SKM-1 (cell line): Measurements from ENCODE around the gene RBP5.

ENCODE experiments used
- DNase-seq: peaks from one replicate; lab custom pipeline; 2025; ENCODE audit not compliant: unreplicated experiment; lab: John Stamatoyannopoulos, UW

The RBP5 gene

DNA sequence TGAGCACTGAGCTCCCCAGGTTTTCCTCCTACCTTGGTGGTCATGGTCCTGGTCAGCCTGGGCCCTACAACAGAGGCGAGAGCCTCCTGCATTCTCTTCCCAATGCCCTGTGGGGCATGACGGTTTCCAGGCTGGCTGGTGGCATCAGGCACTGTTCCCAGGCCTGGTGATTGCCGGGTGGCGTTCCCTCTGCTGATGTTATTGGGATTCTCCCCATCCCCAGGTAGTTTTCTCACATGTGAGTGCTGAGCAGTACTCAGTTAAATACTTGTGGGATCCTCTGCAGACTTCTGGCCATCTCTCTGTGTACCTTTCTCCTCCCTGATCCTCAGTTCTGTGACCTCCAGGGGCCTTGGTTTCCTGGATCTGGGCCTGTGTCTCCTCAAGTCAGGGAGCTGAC, 52.2 kb downstream of the RBP5 start:
- no peak for DNase-seq

DNA sequence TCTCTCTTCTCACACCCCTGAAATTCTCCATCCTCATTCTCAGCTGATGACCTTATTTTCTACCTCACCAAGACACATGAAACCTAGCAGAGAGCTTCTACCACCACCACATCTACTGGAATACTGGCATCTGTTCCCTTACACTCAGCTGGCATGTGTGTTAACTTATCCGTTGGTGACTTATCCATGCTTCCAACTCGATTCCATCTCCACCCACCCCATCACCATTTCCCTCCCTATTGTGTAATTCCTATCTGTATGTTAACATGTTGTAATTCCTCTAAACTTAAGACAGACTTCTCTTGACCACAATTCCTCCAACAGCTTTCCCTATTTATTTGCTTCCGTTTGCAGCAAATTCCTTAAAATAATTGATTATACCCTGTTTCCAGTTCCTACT, 52.8 kb downstream of the RBP5 start:
- no peak for DNase-seq

DNA sequence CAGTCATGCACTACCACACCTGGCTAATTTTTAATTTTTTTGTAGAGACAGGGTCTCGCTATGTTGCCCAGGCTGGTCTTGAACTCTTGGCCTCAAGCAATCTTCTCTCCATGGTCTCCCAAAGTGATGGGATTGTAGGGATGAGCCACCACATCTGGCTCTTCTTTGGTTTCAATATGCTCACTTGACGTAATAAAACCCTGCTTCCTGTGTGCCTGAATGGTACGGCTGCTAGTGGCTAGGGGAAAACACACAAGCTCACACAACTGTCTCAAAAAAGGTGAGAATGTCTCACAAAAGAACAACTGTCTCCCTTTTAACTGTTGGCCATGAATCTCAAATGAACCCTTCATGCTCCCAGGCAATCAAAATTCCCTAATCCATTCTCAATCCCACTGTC, 53.2 kb downstream of the RBP5 start:
- no peak for DNase-seq

DNA sequence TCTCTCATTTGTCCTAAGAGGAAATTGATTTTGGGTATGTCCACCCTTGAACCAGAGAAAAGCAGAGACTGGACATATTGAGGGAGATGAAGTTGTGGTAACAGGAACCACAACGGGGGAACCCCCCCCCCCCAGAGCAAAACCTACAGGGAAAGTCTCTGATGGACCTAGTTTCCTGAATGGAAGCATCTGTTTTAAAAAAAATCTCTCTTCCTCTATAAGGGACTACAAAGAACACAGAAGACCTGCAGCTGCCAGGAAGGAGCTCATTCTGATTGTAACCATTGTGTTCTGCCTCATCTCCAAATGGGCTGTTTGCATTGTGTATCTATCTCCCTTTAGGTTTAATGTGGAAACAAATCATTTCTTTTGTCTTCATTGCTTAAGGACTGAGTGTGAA, 54.7 kb downstream of the RBP5 start:
- no peak for DNase-seq
